ENCODE data around the gene IL15. TPM values are rescaled to one million over a fixed set of nuclear protein-coding genes. Genes with fewer than 3 reads are reported as not detected.

The IL15 gene
- total RNA-seq, 1 experiment from 2014 or later: 2.6 TPM

- TF ChIP-seq NFATC4 (CRISPR knock-in tag; IDR thresholded peaks at IDR 0.05) (no peak), TEAD1 (CRISPR knock-in tag; IDR thresholded peaks at IDR 0.05) (no peak), IRF1 (CRISPR knock-in tag; IDR thresholded peaks at IDR 0.05) (no peak), CREM (CRISPR knock-in tag; IDR thresholded peaks at IDR 0.05) (no peak)
Observed at GRCh38 chr4:141692081-141692480, 55.7 kb downstream of the IL15 start (continued).

- Mint-ChIP-seq H3K4me3 (no peak overlapping the region), H3K27me3 (ENCODE audit: low read depth) (no peaks in the 10 kb centered on the region), H3K27ac (no peak overlapping the region), H3K4me1 (peaks cover 7% of the 10 kb centered on the region), H3K9me3 (no peaks in the 10 kb centered on the region), H3K36me3 (no peaks in the 10 kb centered on the region)
- ChIA-PET POLR2A (no interaction called here), CTCF (no interaction called here)
- DNase-seq (ENCODE audit: low spot score): no peak
- TF ChIP-seq TEAD1 (CRISPR knock-in tag; IDR thresholded peaks at IDR 0.05) (no peak), ZNF232 (CRISPR knock-in tag; IDR thresholded peaks at IDR 0.05) (no peak), ZMAT4 (CRISPR knock-in tag; IDR thresholded peaks at IDR 0.05) (no peak), ETV6 (CRISPR knock-in tag; IDR thresholded peaks at IDR 0.05) (no peak), USF1 (CRISPR knock-in tag; IDR thresholded peaks at IDR 0.05) (no peak), ZNF263 (CRISPR knock-in tag; IDR thresholded peaks at IDR 0.05; ENCODE audit: low read depth) (no peak), ERG (CRISPR knock-in tag; IDR thresholded peaks at IDR 0.05) (no peak), ZNF121 (CRISPR knock-in tag; IDR thresholded peaks at IDR 0.05) (no peak)
- no peak for ATAC-seq
Observed at GRCh38 chr4:141697116-141697515, 60.7 kb downstream of the IL15 start.

- Mint-ChIP-seq H3K9me3 (peaks cover 18% of the 10 kb centered on the region; the same call in 1 of the 2 replicates), H3K4me1 (peaks cover 6% of the 10 kb centered on the region; the same call in 1 of the 2 replicates), H3K27ac (no peak overlapping the region), H3K4me3 (no peak overlapping the region), H3K36me3 (no peaks in the 10 kb centered on the region; the same call in 1 of the 2 replicates), H3K27me3 (ENCODE audit: low read depth) (no peaks in the 10 kb centered on the region)
- ATAC-seq (peak; percentile 96), DNase-seq (ENCODE audit: low spot score) (peak; percentile 44)
- ChIA-PET CTCF (interaction anchor here (0.7 to 2.2 kb wide), 15 partner anchors 10 to 1017 kb away, joined by 3 to 25 read pairs (median 3); no protein-coding TSS in a partner anchor), POLR2A (no interaction called here)
- TF ChIP-seq HMGXB4 (CRISPR knock-in tag; IDR thresholded peaks at IDR 0.05): no peak
- TF ChIP-seq ATF3 (CRISPR knock-in tag; conservative IDR thresholded peaks at IDR 0.05): no peak
Observed at GRCh38 chr4:141702472-141703182, 66.2 kb downstream of the IL15 start.

GRCh38 chr4:141703497-141703896, 67.1 kb downstream of the IL15 start:
- POLR2A ChIA-PET: no interaction called here
- Mint-ChIP-seq H3K27ac (no peak overlapping the region), H3K36me3 (no peaks in the 10 kb centered on the region; the same call in 1 of the 2 replicates), H3K9me3 (peaks cover 19% of the 10 kb centered on the region; the same call in 1 of the 2 replicates), H3K4me1 (peaks cover 6% of the 10 kb centered on the region; the same call in 1 of the 2 replicates), H3K4me3 (no peak overlapping the region), H3K27me3 (ENCODE audit: low read depth) (no peaks in the 10 kb centered on the region)
- CTCF ChIA-PET: interaction anchor here (0.9 to 2.2 kb wide), 8 partner anchors 9 to 427 kb away, joined by 3 to 25 read pairs (median 3); no protein-coding TSS in a partner anchor
- DNase-seq (ENCODE audit: low spot score): no peak
- no peak for ATAC-seq
- TF ChIP-seq HMGA2 (CRISPR knock-in tag; IDR thresholded peaks at IDR 0.05) (no peak), ZNF219 (CRISPR knock-in tag; IDR thresholded peaks at IDR 0.05; ENCODE audit: borderline replicate concordance) (no peak), PREB (CRISPR knock-in tag; IDR thresholded peaks at IDR 0.05; ENCODE audit: borderline replicate concordance) (no peak), ATF6 (CRISPR knock-in tag; IDR thresholded peaks at IDR 0.05) (no peak)
